GM19043 (cell line): ENCODE results near the gene MARK2.

Source experiments
- ATAC-seq: cut with Tn5 transposase; IDR thresholded peaks from one replicate; pipeline ENCODE4 v1.9.1; 2021; ENCODE audit warnings: low read depth; ENCODE audit not compliant: unreplicated experiment

Gene MARK2

DNA sequence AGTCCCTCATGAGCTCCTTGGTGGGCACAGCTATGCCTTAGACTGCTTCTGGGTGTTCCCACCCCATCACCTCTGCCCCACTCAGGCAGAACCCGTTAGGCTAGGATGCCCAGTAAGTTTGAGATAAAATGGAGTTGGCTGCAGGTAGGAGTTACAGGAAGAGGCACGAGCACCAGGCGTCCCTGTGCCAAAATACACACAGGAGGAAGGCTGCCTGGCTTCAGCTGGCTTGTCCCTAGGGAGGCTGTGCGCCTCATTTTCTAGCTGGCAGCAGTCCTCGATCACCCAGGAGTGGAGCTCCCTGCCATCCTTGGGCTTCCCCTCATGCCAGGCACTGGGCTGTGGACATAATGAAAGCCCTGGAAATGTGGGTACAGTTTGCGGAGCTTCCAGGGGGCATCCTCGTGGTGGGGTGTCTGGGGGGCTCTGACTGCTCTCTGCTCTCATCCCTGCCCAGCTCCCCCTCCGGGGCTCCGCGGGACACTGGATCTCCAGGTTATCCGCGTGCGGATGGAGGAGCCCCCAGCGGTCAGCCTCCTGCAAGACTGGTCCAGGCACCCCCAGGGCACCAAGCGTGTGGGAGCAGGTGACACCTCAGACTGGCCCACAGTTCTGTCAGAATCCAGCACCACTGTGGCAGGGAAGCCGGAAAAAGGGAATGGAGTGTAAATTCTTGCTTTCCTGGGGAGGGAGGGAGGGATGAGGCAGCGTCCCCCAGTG, 12.3 kb upstream of the MARK2 start:
- ATAC-seq: no peak

DNA sequence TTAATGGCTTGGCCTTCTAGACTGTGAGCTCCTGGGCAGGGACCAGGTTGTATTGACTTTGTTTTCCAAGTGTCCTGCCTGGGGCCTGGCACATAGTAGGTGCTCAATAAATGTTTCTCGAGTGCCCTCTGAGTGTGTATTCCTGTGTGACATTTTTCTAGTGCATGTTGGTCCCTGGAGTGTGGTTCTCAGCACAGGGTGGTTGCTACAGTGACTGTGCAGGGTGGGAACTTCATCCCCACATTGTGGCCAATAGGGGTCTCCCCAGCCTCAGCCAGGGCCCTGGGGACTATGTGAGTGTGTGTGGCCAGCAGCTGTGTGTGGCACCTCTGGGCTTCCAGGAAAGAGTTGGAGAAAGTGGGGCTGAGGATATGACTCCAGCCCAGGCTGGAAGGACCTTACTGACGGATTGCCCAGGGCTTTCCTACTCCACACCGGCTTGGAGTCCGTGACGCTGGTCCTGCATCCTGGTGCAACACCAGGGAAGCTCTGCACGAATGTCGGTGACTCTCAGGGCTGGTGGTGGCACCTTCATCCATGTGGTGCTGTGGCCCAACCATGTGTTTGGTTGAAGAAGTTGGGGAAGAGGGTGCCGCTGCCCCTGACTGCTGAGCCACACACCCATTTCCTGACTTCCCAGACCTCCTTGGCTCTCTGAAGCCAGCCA, 9.0 kb upstream of the MARK2 start:
- no peak for ATAC-seq

DNA sequence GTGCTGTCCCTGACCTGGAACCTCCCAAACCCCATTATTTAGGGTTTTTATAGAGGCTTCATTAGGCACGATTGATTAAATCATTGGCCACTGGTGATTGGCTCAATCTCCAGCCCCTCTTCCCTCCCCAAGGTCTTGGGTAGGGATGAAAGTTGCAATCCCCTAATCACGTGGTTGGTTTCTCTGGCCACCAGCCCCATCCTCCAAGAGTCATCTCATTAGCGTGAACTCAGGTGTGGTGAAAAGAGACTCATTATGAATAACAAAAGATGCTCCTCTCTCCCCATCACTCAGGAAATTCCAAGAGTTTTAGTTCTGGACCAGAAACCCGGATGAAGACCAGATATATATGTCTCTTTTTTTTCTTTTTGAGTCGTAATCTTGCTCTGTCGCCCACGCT, 7.6 kb upstream of the MARK2 start:
- no peak for ATAC-seq

DNA sequence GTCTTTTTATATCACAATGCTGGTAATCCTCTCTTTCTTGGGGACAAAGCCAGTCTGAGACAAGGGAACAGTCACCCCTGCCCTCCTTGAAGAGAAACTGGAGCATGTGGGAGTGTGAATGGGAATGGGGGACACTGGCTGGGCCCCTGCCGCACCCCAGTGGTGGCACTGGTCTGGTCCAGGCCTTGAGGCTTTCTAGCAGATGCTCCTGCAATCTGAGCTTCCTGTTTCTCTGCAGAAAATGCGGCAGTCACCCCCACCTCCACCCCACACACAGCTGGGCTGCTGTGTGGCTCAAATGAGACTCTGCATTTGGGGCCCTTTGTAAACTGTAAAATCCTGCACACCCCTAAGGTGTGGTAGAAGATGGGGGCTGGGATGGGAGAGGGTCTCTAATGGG, 6.6 kb upstream of the MARK2 start:
- ATAC-seq: no peak

DNA sequence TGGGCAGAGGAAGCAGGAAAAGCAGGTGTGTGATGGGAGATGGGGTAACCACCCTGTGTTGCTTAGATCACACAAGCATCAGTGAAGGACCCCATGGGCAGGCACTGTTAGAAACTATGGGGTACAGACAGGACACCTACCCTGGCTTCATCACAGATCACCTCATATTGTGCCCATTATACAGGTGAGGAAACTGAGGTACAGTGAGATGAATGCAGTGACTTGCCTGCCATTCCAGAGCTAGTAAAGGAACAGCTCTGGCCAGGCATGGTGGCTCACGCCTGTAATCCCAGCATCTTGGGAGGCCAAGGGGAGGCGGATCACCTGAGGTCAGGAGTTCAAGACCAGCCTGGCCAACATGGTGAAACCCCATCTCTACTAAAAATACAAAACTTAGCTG, 5.9 kb upstream of the MARK2 start:
- no peak for ATAC-seq

DNA sequence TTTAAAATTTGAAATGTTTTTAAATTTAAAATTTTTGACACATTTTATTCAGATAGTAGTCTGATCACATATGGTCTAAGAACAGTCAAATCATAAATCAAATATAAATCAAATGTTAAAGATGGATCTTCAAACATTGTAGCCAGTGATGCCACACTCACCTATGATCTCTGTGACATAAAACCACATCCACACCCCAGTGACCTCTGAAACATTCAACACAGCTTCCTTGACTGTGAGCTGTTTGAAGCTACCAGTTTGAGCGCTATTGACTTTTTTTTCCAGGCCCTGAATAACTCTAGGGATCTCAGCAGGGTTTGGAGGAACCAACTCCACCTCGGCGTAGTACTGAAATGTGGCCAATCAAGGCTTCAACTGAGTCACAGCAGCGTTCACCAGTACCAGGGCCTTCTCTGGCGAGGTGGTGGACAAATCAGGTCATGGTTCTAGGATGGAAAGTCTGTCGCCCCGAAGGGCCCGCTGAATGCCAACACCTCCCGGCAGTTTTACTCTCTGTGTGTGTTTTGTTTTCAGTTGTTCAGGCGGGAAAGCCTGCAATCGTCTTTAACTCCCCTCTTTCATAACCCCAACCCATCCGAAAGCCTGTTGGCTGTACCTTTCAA, 4.3 kb upstream of the MARK2 start:
- no peak for ATAC-seq

DNA sequence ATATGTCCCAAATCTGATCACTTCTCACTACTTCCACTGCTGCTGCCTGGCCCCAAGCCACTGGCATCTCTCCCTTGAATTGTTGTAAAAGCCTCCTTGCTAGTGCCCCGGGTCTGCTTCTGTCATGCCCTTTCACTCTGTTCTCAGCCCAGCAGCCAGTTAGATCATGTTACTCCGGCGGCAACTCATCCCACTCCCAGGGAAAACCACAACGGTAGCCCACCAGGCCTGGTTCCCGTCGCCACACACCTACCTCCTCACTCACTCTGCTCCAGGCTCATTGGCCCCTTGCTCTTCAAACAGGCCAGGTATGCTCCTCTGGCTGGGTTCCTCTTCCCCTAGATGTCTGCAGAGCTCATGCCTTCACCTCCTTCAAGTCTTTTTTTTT, 3.8 kb upstream of the MARK2 start:
- no peak for ATAC-seq

DNA sequence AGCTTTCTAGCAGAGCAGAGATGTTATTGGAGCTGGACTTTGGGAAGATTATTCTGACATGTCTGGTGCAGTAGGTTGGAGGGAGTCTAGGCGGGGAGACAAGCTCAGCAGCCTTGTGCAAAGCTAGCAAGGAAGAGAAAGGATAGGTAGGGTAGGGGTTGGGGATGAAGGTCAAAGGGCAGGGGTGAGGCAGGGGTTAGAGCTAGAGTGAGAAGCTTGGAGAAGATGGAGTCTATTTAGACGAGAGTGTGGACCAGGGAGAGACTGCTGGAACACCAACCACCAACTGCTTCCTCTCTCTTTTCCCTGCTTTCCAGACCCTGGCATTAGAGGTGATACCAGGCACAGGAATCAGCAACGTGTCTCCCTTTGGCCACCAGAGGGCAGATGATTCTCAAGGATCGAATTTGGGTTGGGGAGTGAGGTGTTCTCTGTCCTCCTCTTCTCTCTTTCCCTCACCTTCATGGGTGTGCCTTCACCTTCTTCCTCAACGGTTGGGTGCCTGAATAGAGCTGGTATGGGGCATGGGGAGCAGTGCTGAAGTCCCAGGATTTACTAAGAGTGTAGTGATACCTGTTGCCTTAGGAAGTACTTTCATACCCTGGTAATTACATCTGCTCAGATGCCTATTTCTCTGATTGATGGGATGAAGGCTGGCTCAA, 1.8 kb upstream of the MARK2 start:
- no peak for ATAC-seq

DNA sequence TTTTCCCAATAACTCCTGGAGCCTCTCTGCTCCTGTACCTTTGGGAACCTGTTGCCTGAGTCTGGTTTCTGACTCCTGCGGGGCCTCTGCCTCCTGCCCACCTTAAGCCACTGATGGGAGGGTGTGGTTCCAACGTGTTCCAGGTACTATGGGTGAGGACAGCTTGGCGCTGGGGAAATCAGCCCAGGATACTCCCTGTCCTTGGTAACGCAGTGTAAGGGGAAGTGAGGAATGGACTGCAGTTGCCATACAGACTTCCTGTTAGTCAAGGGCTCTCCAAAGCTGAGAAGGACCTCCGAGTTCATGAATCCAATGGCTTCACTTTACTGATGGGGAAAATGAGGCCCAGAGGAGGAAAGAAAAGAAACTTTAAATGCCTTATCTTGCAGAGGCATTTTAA, 1.2 kb upstream of the MARK2 start:
- ATAC-seq: no peak

DNA sequence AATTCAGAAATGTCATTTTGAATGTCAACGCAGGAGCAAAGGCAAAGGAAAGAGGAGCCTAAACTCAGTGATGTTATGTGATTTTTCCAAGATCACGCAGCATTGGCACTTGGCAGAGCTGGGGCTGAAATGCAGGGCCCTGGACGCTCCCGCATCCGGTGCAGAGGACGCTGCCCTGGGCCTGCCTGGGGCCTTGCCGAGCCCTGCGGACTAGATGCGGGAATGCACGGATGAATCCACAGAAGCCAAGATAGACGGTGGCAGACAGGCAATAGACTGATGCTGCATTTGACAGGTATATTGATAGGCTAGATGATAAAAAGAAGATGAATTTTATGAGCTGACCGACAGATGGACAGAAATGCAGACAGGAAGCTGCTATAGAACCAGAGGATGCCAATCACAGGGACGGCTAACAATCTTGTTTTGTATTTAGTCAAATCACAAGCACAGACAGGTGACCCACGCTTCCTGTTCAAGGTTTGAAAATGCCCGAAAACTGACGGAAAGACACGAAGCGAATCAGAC, 696 bp upstream of the MARK2 start:
- ATAC-seq: no peak

DNA sequence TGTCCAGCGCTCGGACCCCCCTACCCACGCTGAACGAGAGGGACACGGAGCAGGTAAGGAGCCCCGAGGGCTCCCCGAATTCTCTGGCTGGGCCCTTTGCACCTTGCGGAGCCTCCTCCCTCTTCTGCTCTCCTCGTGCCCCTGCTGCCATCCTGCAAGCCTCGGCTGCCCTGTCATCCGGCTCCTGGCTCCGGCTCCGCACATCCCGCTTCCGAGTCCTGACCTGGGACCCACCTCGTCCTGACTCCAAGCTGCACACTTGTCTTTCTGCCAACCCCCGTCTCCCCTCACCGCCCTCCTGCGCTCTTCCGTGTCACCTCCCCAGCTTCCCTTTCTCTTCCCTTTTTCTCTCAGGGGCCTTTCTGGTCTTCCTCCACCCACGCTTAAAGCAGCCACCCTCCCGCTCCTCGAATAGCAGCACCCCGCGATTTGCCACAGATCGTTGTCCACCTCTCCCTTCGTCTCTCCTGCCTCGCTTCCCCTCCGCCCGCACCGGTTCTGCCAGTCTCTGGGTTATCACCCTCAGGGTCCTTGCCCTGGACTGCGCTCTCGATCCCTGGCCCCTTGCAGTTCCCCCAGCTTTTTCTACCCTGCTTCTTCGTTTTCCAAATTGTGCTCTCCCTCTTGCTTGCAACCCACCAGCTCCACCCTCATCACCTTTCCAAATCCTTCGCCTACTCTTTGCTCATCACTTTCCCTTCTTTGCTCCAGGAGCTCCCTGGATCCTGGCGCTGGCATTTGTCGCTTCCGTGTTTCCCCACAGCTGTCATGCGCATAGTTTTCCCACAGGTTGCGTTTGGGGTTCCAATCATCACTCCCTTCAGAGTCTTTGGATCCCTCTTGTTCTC, 822 bp downstream of the MARK2 start:
- no peak for ATAC-seq

DNA sequence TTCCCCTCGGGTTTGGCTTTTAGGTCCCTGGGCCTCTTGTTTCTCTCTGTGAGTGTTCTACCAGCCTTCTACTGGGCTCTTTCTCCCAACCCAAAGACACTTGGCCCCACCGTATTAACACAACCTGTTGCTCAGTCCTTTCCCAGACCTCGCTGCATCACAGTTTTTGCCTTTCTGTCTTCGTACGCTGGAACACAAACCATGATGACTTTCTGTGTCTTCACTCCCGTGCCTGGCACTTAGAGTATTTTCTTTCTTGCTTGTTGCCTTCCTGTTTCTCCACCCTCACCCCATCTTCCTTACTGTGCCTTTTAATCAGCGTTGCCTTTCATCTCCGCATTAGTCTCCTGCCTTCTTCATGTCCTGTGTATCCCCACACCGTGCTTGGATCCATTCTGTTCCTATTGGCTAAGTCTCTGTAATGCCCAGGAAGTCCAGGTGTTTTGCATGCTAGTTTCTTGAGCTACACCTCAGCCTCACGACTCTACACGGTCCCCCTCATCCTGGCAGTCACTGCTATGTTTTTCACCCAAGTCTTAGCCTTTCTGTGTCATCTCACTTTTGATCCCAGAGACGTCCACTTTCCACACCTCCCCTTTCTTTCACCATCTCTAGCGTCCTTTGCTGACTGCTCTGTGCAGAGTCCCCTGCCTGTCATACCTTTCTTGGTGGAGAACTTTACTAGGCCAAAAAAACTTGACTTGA, 1.6 kb downstream of the MARK2 start:
- ATAC-seq: no peak

DNA sequence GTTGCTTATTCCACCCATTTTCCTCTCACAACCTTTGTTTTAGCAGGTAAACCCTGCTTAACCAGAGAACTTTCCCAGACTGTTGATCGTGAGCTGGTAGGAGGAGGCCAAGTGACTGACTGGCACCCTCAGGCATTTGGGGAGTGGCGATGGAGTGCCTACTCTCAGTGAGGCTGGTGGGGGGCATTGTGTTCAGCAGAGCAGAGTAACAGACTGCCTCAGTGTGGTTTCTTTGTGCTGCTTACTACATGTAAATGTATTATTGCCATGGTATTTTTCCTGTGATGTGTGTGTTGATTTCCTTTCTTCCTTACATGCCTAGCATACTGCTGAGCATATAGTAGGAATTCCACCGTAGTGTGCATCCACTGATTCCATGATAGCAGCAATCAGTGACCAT, 2.6 kb downstream of the MARK2 start:
- no peak for ATAC-seq

DNA sequence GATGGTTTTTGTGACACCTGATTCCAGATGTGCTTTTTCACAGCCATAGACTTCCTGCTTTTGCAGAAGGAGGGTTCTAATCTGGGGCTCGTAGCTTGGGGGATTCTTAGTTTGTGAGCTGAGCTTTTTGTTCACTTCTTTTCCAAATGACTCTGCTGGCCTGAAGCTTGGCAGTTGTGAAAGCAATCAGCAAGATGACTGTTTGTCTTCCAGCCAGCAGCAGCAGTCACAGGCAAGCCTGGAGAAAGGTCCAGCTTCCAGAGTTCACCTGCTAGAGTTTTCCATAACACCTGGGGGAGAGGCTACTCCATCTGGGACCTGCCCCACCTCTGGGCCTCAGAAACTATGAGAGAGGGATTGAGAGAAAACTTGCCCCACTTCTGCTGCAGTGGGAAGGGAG, 4.1 kb downstream of the MARK2 start:
- ATAC-seq: no peak

DNA sequence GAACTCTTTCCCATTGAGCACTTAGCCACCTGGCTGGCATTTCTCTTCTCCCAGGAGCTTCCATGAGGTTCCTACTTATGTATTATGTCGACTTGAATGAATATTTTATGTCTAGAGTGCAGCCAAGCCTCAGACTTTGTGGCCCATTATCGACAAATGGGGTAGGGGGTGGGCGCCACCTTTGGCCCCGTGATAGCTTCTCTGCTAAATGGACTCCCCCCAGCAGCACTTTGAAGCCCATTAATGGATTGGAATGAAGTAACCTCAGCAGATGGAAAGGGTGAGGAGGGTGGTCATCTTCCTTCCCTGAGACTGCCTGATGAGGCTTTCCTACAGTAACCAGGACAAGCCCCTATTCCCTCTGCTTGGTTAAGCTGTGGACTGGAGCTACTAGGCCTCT, 5.9 kb downstream of the MARK2 start:
- no peak for ATAC-seq

DNA sequence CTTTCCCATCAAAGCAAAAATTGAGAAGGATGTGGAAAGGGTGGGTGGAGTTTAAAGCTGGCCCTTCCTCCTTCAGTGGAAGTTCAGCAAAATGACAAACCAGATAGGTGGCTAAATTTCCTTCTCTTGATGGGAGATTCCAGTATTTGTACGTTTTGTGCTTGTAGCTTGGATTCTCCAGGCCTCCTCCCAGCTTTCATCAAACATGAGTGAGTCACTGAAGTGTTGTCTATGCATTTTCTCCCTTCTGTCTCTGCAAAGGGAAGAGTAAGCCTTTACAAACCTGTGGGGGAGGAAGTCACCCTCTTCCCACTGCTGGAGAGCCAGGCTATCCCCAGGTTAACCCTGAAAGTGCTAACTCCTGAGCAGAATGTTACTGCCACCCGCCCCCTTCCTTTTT, 6.4 kb downstream of the MARK2 start:
- ATAC-seq: no peak

DNA sequence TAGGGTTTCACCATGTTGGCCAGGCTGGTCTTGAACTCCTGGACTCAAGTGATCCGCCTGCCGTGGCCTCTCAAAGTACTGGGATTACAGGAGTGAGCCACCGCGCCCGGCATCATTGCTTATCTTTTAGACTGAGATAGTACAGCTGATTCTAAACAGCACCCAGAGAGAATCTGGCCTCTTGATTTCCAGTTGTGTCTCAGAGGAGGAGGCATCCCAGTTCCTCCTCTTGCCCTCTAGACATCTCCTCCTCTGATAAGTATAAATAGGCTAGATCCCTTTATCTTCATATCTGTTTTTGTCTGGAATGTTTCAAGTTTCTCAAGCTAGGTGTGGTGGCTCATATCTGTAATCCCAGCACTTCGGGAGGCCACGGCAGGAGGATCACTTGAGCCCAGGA, 7.0 kb downstream of the MARK2 start:
- ATAC-seq: no peak

DNA sequence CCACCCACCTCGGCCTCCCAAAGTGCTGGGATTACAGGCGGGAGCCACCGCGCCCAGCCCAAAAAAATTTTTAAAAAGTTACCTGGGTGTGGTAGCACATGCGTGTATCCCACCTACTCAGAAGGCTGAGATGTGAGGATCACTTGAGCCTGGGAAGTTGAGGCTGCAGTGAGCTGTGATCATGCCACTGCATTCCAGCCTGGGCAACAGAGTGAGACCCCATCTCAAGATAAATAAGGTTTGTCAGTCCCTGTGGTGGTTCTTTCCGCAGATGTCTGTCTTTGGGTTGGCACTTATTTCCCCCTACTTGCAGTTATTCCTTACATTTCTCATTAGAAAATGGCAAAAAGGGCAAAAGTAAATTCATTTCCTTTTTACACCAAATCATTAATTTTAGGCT, 8.0 kb downstream of the MARK2 start:
- no peak for ATAC-seq

DNA sequence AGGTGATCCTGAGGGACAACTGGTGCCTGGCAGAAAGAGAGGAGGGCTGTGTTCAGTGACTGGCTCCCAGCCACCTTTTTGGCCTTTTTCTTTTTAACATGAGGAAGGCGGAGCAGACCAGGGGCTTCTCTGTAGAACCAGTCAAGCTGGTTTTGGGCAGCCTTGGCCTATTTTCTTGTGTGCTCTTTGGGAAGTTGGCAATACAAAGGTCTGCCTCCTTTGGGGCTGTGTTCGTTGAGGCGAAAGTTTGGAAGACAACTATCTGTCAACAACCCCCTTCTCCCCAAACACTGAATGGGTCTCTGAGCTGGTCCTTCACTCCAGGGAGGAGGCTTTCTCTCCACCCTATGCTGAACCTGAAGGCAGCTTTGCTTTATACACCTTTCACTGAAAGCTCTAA, 8.5 kb downstream of the MARK2 start:
- no peak for ATAC-seq

DNA sequence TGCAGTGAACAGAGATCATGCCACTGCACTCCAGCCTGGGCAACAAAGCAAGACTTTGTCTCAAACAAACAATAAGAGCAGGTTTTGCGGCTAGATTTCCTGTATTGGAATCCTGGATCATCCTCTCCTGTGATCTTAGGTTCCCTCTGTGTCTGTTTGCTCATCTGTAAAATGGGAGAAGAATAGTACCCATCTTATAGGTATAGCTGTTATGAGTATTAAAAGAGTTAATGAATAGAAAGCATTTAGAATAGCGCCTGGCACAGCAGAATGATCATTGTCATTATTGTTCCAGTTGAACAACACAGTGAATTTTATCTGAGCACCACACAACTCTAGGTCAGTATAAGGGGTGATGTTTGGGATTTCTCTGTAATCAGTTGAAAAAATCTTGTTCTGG, 10.8 kb downstream of the MARK2 start:
- no peak for ATAC-seq
